A673 (cell line): ENCODE results near the gene RBBP9.

Source experiments
- CTCF ChIP-seq: fragments of 300-800, 200-600 bp; sonication (generic); conservative IDR thresholded peaks from 2 replicates; pipeline ENCODE4 v1.5.1; 2017; ENCODE audit warnings: low read depth, mild to moderate bottlenecking, antibody characterized with exemption, low read length, moderate library complexity, mixed read lengths
- EZH2 ChIP-seq: fragments of 200-600 bp; sonication (generic); IDR thresholded peaks from 2 replicates; pipeline ENCODE4 v1.6.1; 2017; ENCODE audit warnings: borderline replicate concordance, low read depth, mild to moderate bottlenecking, mixed read lengths, antibody characterized with exemption, low read length; ENCODE audit not compliant: poor library complexity, severe bottlenecking

- TF ChIP-seq CTCF (no peak), EZH2 (no peak)
These were observed 27.6 kb upstream of the RBBP9 start for GRCh38 chr20:18524646-18525045.
